Stimulated activated CD8-positive, alpha-beta memory T cell treated with anti-CD3 and anti-CD28 coated beads, Interleukin-2, amount 100 ng/mL, for 48 hours (primary cell): ENCODE measurements around the gene MRPS35.

Experiments used
- DNase-seq, 2 donors: peaks; one replicate each; pipeline ENCODE4 v3.0.0-alpha.2; 2020; ENCODE audit warnings: low read depth in 2 of 2

The MRPS35 gene

DNA sequence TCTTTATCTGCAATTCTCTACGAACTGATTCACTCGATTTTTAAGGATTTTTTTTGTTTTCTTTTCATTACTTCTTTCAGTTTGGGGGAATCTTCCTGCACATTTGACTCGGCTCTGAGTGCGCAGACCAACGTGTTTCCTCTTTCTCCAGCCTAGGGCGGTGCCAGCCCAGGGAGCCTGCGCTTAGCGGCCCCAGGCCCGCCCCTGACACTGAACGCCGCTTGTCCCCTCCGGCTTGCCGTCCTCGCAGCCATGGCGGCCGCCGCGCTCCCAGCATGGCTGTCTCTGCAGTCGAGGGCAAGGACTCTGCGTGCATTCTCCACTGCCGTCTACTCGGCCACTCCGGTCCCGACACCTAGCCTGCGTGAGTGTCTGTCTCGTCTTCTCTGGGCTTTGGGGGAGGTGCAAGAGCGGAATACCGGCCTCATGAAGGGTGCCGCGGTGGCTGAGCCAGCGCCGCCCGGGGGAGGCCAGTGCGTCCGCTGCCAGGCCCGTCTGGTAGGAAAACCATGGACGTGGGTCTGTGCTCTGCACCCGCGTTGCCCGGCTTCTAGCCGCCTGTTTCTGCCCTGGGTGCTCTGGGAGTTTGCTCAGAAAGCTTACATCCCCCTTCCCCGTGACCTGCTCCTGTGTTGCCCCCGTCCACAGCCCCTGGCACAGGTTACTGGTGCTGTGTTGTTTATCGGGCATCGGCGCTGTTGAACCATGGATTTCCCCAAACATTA lies at the start of gene MRPS35:
MRPS35 (plus strand) TSS at position 241 of the 725 bp plus-strand sequence; CDS start at position 253, 12 bp downstream.
- DNase-seq: peak; percentile 83 to 84

DNA sequence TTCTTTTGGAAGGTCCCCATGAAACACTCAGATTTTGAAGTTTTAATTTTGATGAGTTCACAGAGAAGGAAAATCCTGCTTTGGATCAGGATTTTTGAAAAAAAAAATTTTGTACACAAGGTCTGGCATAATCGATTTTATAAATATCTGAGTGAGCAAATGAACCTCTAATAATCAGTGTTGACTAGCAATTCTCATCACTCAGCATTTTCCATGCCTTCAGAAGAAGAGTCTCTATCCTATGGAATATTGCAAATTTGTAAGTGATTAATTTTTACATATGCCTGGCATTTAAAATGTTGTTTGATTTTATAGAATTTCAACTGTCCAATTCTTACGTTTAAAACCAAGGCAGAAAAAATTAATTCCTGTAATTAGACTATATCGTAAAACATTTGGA lies 44.9 kb upstream of the MRPS35 start:
- DNase-seq: no peak

DNA sequence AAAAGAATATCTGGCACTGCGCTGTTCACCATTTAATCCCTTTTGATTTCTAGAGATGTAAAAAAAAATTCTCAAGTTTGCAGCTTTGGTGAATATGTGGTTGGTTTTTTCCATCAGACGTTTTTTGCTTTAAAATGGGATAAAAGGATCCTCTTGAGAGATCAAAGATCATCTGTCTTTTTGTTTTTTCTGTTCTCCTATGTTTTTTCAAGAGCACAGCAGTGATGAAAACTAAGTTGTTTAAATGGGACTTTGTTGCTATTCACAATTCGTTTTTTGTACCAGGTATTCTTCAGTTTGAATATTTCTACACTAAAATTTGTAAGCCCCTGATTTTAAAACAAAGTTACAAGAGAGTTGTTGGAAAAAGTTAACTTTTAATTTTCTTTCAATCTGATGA lies 44.1 kb upstream of the MRPS35 start:
- no peak for DNase-seq

DNA sequence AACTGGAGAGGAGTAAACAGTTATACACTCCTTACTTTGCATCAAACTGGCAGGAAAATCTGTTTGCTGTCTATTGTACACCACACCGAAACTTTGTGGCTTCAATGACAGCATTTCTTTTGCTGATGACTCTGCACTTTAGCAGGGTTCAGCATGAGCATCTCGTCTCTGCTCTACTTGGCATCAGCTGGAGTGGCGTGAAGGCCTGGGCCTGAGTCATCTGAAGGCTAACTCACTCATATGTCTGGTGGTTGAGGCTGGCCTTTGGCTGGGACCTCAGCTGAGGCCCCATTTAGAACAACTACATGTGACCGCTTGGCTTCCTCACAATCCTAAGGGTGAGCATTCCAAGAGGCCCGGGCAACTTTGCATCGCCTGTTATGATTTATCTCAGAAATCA lies 43.1 kb upstream of the MRPS35 start:
- DNase-seq: no peak

DNA sequence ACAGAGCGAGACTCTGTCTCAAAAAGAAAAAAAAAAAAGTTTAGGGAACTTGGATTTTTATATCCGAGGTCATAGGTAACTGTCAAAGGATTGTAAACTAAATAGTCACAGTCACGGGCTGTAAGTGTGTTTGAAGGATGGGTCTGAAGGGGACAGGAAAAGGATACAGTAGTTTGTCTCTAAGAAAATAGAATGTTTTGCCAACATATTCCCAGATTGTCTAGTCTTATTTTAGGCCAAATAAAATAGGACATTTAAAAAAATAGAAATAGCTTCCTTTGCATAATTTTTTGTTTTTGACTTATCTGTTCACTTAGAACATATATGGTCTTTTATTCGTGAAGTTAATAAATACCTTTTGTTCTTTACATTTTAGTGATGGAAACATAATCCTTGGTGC lies 38.6 kb upstream of the MRPS35 start:
- no peak for DNase-seq

DNA sequence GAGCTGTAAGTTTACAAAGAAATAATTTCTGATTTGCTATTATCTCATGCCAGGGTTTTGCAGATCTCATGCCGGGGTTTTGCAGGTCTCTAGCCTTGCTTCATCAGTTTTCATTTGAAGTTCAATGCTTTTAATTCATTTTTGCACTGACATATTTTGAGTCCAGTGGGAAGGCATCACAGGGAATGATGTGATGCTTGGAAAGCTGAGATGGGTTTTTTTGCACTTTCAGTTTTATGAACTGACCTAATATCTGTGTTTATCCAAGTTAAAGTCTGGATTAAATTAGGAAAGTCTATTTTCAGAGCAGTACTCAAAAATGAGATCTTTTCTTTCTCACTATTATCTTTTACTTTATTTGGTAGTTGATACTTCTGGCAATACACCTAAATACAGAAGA lies 38.0 kb upstream of the MRPS35 start:
- DNase-seq: no peak

DNA sequence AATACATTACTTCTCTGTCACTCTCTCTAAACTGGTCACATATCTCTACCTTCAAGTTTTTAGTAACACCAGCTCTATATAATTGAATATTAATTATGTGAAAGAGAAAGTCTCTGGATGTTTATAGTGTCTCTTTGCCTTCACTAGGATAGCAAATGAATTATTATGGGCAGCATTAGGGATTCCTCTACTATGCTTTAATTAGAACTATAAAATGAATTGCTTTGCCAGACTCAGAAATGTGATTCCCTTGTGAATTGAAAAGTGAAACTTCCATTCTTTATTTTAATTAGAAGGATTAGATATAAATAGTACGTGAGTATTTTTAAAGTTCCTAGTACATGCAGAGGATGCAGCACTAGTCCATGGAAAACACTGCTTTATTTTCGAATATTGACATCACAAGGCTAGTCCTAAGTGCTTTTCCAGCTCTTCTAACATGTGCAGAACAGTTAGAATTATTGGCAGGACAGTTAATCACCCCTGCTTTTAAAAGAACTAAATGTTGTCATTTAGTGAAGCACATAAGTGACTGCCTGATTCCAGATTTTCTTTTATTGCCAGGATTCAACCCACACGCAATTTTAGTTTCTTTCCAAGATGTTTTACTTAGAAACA lies 37.4 kb upstream of the MRPS35 start:
- DNase-seq: no peak

DNA sequence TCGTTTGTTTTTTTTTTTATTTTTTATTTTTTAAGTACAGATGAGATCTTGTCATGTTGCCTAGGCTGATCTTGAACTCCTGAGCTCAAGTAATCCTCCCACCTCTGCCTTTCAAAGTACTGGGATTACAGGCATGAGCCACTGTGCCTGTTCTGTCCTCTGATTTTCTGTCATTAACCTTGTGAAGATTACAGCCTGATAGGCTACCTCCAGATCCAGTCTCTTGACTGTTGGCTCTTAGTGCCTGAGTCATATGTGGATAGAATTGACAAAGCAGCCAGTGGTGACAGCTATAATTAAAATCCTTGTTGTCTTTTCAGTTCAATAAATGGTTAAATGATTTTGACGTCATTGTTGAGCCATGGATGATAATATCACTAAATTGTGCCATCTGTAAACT lies 35.6 kb upstream of the MRPS35 start:
- no peak for DNase-seq

DNA sequence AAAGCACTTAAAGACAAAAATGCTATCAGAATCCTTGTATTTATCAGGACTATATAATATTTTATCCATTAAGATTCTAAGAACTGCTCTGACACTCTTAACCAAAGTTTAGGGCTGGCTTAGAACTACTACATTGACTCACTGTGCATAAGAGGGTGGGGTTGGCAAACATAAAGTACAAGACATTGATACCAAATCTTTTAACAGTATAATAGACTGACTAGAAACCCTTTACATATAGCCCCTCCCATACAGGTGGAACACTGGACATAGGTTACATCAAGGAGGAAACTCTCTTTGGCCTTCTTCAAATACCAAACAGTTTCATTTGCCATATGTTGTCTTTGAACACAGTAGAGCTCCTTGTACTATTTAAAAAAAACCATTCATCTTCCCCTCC lies 30.0 kb upstream of the MRPS35 start:
- no peak for DNase-seq

DNA sequence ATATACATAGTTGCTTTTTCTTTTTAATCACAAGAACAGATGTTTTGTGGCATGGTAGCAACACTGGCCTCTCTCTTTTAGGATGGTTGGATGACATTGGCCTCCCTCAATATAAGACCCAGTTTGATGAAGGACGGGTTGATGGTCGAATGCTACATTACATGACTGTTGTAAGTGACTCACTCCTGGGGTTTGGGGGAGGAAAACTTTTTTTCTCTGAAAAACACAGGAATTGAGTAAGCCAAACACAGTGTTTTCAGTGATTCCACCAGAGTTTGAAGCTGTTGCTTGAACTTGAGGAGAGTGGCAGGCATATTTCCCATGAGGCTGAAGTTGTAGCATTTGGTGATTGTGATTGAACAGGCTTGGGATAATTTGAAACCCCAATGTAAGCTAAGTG lies 28.1 kb upstream of the MRPS35 start:
- DNase-seq: no peak

DNA sequence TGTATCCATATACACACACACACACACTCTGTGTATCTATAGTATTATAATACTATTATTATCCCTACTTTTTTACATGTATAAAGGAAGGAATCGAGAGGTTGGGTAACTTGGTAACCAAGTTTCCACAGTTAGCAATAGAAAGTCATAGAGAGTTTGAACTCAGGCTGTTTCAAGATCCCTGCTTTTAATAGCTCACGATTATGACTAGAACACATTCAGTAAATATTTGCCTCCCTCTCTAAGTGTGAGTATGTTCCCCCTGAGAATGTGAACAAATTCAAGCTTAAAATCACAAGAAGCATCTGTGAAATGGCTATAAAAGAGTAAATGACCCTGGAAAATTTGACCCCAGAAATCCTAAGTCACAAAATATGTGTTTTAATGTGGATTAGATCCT lies 25.4 kb upstream of the MRPS35 start:
- DNase-seq: no peak

DNA sequence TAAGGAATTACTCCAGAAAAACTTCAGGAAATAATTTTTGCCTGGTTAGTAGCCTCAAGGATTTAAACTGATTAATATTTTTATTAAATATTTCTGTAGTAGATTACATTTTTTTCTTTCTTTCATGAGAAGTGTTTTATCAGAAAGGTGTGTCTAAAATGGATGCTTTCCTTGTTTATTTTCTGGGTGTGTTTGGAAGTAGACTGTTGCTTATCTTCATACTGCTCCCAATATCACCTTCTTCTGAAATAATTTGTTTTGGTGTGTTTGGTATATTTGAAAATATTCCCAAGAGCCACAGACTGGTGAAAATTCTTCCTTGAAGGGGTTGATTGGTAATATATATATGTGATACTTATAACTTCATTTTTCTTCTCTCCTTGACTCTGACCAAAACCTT lies 24.5 kb upstream of the MRPS35 start:
- no peak for DNase-seq

DNA sequence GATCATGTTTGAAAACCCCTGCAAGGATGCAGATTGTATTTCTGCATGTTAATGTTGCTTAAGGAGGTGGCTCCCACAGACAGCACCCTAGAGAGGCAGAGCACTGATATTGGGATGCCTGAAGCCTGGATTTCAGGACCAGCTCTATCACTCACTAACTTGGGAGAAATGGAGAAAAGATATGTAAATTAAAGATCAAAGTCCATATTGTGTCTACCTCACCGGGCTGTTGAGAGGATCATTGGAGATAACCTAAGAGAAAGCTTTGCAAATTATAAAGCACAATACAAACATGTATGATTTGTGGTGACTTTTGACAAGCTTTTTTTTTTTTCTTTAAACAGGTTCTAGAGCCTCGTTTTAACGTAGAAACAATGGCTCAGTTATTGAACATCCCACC lies 22.0 kb upstream of the MRPS35 start:
- DNase-seq: no peak

DNA sequence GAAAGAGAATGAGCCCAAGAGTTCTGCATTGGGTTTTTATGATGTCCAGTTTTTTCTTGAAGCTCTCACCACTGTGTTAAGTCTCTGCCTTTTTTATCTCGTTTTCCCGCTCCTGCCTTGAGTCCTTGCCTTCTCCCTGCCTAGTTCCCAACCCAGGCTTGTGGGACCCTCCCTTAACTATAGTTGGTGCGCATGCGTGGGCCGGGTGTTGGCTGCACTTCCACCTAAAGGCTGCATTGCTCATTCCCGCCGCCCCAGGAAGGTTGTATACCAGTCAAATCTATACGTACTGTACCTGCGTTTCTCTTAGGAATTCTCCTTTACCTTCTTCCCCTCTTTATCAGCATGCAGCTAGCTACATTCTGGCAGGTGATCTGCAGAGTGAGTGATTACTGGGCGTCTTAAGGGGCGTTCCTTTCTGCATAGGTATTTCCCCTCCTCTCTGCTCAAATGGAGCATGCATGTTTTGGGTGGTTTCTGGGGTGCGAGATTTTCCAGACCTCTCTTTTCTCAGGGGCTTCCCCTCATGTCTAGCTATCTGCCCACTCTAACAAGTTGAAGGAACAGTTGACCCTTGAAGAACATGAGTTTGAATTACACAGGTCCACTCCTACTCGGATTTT lies 21.0 kb upstream of the MRPS35 start:
- DNase-seq: no peak

DNA sequence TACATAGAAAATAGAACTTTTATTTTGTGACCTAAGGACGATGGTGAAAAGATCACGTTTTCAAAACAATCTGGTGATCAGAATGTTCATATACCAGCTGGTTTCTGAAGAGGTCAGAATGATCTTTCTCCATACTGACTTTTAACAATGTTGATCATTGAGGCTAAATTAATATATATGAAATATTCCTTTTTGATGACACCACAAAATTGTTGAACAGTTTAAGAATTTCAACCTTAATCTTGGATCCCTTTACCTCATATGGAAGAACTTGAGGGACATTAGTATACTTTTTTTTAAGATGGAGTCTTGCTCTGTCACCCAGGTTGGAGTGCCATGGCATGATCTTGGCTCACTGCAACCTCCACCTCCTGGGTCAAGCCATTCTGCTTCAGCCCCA lies 17.2 kb upstream of the MRPS35 start:
- no peak for DNase-seq

DNA sequence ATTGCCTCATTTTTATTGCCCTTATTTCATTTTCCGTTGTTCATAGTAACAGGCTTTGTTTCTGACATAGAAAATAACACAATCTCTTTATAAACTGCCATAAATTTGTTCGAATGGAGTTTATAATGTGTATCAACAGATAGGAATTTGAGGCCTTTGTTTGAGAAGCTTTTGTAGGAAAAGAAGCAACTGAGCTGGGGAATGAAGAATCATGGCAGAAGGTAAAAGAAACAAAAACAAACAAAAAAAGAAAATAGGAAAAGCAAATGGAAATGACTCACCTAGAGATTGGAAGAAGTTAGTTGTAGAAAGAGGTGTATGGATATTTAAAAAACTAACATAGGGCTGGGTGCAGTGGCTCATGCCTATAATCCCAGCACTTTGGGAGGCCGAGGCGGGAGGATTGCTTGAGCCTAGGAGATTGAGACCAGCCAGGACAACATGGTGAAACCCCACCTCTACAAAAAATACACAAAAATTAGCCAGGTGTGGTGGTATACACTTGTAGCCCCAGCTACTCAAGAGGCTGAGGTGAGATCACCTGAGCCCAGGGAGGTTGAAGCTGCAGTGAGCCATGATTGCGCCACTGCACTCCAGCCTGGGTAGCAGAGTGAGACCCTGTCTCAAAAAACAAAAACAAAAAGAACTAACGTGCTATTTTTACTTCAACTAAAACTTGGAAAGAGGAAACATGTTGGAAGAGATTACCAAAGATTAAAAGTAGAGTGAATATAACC lies 14.9 kb upstream of the MRPS35 start:
- no peak for DNase-seq

DNA sequence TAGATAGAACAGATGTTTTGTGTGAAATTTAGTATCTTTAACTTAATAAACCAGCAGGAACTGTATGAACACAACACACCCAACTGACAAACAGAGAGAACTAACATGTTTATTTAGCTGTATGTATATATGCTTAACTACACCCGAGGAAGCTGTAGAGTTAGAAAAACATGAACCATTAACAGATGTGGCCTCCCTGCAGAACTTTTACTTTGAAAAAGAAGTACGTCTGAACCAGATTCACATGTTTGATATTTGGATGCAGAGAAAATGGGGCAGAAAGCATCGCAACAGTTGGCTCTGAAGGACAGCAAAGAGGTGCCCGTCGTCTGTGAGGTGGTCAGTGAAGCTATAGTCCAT lies 14.4 kb upstream of the MRPS35 start, which contains the start of gene REP15:
REP15 (plus strand) TSS at position 155 of the 360 bp plus-strand sequence; CDS start at position 271, 116 bp downstream.
- DNase-seq: no peak

DNA sequence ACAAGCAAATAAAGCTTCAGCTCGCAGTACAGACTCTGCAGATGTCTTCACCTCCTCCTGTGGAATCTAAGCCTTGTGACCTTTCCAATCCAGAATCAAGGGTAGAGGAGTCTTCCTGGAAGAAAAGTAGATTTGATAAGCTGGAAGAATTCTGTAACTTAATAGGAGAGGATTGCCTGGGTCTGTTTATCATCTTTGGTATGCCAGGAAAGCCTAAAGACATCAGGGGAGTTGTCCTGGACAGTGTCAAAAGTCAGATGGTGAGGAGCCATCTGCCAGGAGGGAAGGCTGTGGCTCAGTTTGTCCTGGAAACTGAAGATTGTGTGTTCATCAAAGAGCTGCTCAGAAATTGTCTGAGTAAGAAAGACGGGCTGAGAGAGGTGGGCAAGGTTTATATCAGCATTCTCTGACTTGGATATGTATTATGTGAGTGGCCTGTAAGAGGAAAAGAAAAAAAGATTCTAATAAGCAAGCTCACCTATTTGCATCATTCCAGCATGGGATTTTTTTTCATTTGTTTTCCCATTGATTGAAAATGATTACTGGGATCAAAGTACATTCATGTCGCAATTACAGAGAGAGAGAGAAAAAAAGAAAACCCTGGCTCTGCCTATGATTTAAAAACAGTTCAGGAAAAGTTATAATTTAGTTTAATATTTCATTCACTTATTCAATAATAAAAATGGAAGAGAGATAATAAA lies 13.6 kb upstream of the MRPS35 start:
- no peak for DNase-seq

DNA sequence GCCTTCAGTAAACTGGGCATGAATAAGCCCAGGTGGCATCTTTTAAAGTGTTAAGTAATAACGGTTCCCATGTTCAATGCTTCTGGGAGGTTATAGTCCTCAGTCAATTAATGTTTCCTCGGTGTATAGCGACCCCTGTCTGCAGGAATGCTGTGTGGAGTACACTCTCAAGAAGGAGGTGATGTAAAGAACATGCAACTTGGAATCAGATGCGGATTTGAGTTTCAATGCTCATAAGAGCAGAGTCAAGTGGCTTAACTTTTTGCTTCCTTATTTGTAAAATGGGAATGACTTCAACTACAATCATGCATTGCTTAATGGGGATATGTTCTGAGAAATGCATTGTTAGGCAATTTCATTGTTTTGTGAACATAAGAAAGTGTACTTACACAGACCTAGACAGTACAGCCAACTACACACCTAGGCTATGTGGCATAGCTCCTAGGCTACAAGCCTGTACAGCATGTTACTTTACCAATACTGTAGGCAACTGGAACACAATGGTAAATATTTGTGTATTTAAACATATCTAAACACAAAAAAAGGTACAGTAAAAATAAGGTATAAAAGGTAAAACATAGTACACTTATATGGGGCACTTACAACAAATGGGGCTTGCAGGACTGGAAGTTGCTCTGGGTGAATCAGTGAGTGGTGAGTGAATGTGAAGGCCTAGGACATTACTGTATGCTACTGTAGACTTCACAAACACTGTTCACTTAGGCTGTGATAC lies 6.7 kb upstream of the MRPS35 start:
- DNase-seq: peak; percentile 27 to 42

DNA sequence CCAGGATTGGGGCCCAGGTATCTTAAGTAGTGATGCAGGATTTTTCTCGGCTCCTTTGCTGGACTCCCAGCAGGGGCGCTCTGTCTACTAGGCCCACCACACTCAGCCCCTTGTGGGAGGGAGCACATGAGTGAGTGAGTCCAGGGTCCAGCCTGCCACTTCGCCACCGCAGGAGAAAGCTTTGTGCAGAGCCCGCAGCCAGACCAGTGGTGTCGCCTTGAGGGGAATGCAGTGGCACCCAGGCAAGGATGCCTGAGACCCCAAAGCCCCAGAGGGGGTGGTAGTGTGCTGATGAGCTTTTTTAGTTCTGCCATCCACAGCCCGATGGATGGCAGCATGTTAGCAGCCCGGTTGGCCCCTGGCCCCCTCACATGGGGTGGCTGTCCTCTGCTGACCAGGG lies 5.4 kb upstream of the MRPS35 start:
- no peak for DNase-seq

DNA sequence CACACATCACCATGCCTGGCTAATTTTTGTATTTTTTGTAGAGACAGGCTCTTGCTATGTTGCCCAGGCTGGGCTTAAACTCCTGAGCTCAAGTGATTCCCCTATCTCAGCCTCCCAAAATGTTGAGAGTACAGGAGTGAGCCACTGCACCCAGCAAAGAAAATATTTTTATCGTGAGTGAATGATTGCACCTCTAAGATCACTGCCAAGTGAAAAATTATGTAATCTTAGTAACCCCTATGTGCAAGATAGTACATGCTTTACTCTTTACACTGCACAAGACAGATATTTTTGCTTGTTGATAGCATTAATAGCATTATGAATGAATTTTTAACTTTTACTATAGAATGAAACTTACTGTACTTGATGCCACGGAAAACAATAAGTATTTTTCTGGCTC lies 3.4 kb upstream of the MRPS35 start:
- DNase-seq: no peak
